K562 (cell line): Measurements from ENCODE around the gene CCNT2. TPM values are rescaled to one million over a fixed set of nuclear protein-coding genes. Genes with fewer than 3 reads are reported as not detected.

Experiments
- ATAC-seq: fragments of 200-7000 bp; cut with Tn5 transposase; 3 replicates; pipeline ENCODE4 v1.9.1; 2020; ENCODE audit warnings: moderate library complexity
- BruUV-seq: library from RNA; stranded (reverse); fragments of 400-500 nt; replicated peaks from 2 replicates; lab custom pipeline; 2021; lab: Mats Ljungman, UMichigan
- CTCF ChIA-PET: fragments of 300-600 bp; formaldehyde crosslinking; extraction: SDS; loops from one replicate; lab custom pipeline; 2021; ENCODE audit warnings: low intra/inter-chr PET ratio; lab: Yijun Ruan, JAX
- POLR2A ChIA-PET: fragments of 300-600, 350-650 bp; sonication (Branson Sonifier 250); formaldehyde crosslinking; extraction: SDS; loops from one replicate; lab custom pipeline; 2021; ENCODE audit warnings: antibody characterized with exemption, inconsistent platforms; lab: Yijun Ruan, JAX
- DNase-seq, 4 experiments: peaks; one replicate each; pipeline versions ENCODE4 v3.0.0 to v3.0.0-alpha.2; 2011 to 2018; ENCODE audit warnings: low spot score in 3 of 4, mixed read lengths in 3 of 4; ENCODE audit errors: extremely low read depth in 1 of 4
- FAIRE-seq: peaks from 2 replicates; lab custom pipeline; 2011; peaks lifted over from hg19 to GRCh38; lab: Jason Lieb, UNC
- H2AFZ ChIP-seq: 2 replicates; pipeline ENCODE4 v1.6.0; 2011; ENCODE audit warnings: low read depth, low read length, control low read depth, inconsistent platforms
- H3K27ac ChIP-seq: fragments of 200-600 bp; 3 replicates; pipeline ENCODE4 v1.8.0; 2011; ENCODE audit warnings: low read depth, mild to moderate bottlenecking, control low read depth, inconsistent platforms, low read length, moderate library complexity, mixed read lengths; ENCODE audit errors: extremely low read depth
- H3K27me3 ChIP-seq, 2 experiments: fragments of 300-600 bp in 1 of 2; 2 replicates in 1 of 2; 3 replicates in 1 of 2; pipeline versions ENCODE4 v1.6.0 to v1.8.0; 2011; ENCODE audit warnings: inconsistent platforms in 2 of 2, low read length in 2 of 2, mild to moderate bottlenecking in 1 of 2, mixed read lengths in 1 of 2, moderate library complexity in 1 of 2; ENCODE audit not compliant: control insufficient read depth in 2 of 2, insufficient read depth in 2 of 2
- H3K36me3 ChIP-seq: fragments of 300-600 bp; 3 replicates; pipeline ENCODE4 v1.8.0; 2011; ENCODE audit warnings: mild to moderate bottlenecking, low read length, inconsistent platforms; ENCODE audit not compliant: control insufficient read depth, insufficient read depth
- H3K4me1 ChIP-seq, 2 experiments: fragments of 200-600 bp in 1 of 2; replicated peaks in 1 of 2; 2 replicates in 1 of 2; 3 replicates in 1 of 2; pipeline versions ENCODE4 v1.5.1 to v1.8.0; 2011; ENCODE audit warnings: inconsistent platforms in 2 of 2, low read length in 2 of 2, mild to moderate bottlenecking in 1 of 2, mixed read lengths in 1 of 2, moderate library complexity in 1 of 2; ENCODE audit not compliant: control insufficient read depth in 2 of 2, insufficient read depth in 2 of 2
- H3K4me2 ChIP-seq: 2 replicates; pipeline ENCODE4 v1.6.1; 2011; ENCODE audit warnings: low read length, control low read depth, inconsistent platforms, mixed read lengths; ENCODE audit not compliant: insufficient read depth
- H3K4me3 ChIP-seq: fragments of 200-600 bp; sonication (generic), shearing (Covaris generic); 2 replicates; pipeline ENCODE4 v1.5.1; 2016; ENCODE audit warnings: control low read depth, inconsistent platforms
- H3K79me2 ChIP-seq: fragments of 200-600 bp; 3 replicates; pipeline ENCODE4 v1.8.0; 2011; ENCODE audit warnings: low read length, inconsistent platforms; ENCODE audit not compliant: control insufficient read depth, insufficient read depth
- H3K9ac ChIP-seq, 2 experiments: 2 replicates each; pipeline versions ENCODE4 v1.6.0 to v1.6.1; 2011; ENCODE audit warnings: low read depth in 2 of 2, low read length in 2 of 2, control low read depth in 1 of 2, inconsistent platforms in 1 of 2, mild to moderate bottlenecking in 1 of 2, mixed read lengths in 1 of 2; ENCODE audit not compliant: insufficient read depth in 1 of 2
- H3K9me1 ChIP-seq: one replicate; pipeline ENCODE4 v1.6.0; 2011; ENCODE audit warnings: inconsistent platforms, mild to moderate bottlenecking, low read length, moderate library complexity; ENCODE audit not compliant: control insufficient read depth, insufficient read depth
- H3K9me3 ChIP-seq: replicated peaks from 2 replicates; pipeline ENCODE4 v1.5.1; 2011; ENCODE audit warnings: low read depth, low read length, inconsistent platforms; ENCODE audit not compliant: control insufficient read depth, insufficient read depth
- H4K20me1 ChIP-seq: replicated peaks from 2 replicates; pipeline ENCODE4 v1.6.1; 2011; ENCODE audit warnings: low read length, inconsistent platforms, mixed read lengths; ENCODE audit not compliant: control insufficient read depth, insufficient read depth
- CHAMP1 ChIP-seq: fragments of 450-650 bp; IDR thresholded peaks from 2 replicates; pipeline ENCODE4 v1.6.1; 2016; ENCODE audit warnings: mild to moderate bottlenecking
- FOXP1 ChIP-seq: sonication (generic); formaldehyde crosslinking; IDR thresholded peaks from 2 replicates; pipeline ENCODE4 v1.8.0; 2022; ENCODE audit warnings: mild to moderate bottlenecking, missing genetic modification reagents
- HOMEZ ChIP-seq: fragments of 250-450 bp; sonication (Bioruptor Pico); IDR thresholded peaks from 2 replicates; pipeline ENCODE4 v1.4.0; 2020; ENCODE audit warnings: mild to moderate bottlenecking, moderate library complexity
- RBM25 ChIP-seq: fragments of 200-400 bp; formaldehyde crosslinking; IDR thresholded peaks from 2 replicates; pipeline ENCODE4 v1.6.1; 2018; ENCODE audit warnings: low read length, low read depth, moderate library complexity; ENCODE audit not compliant: severe bottlenecking
- ZNF507 ChIP-seq: conservative IDR thresholded peaks from 2 replicates; pipeline ENCODE4 v1.6.1; 2017; ENCODE audit warnings: missing genetic modification characterization, missing compliant biosample characterization
- WGBS: fragments of 100-300 bp; shearing (Covaris generic); methylation state at CpG from one replicate; pipeline ENCODE4 v1.1.6; 2016; ENCODE audit warnings: low coverage, mixed read lengths; ENCODE audit not compliant: insufficient coverage; ENCODE audit errors: missing lambda C conversion rate; 5-methylcytosine and 5-hydroxymethylcytosine counted together
- in situ Hi-C: fragments of 300-500 bp; cut with MboI; formaldehyde crosslinking; loops from 4 replicates; pipeline ENCODE4 v1.15.0; 2018; ENCODE audit warnings: inconsistent platforms, mixed read lengths
- intact Hi-C: fragments of 100-400 bp; cut with micrococcal nuclease; formaldehyde crosslinking; loops from 2 replicates; pipeline ENCODE4 v1.14.2; 2022
- polyA plus RNA-seq, 8 experiments: library from polyadenylated mRNA; depleted of rRNA in 4 of 8; stranded (reverse) in 5 of 8; unstranded in 3 of 8; fragments of >200 nt; fragmentation: Nextera tagmentation in 2 of 8; fragmentation: Illumina TruSeq in 1 of 8; extraction: Ambion mirVana in 2 of 8; extraction: Trizol in 1 of 8; gene quantifications; 2 replicates each; pipeline versions ENCODE4 v1.2.1 to v1.2.3, GENCODE V29; 2011 to 2014; ENCODE audit warnings: inconsistent platforms in 1 of 8, missing spikeins in 1 of 8
- total RNA-seq, 7 experiments: library from RNA; depleted of rRNA in 6 of 7; stranded (reverse); fragments of >200 nt in 6 of 7; fragmentation: Illumina TruSeq in 2 of 7; extraction: Trizol in 2 of 7; gene quantifications; 2 replicates each; pipeline versions ENCODE4 v1.2.1 to v1.2.3, GENCODE V29; 2011 to 2021; ENCODE audit warnings: low replicate concordance in 1 of 7

The CCNT2 gene
- total and polyA plus RNA-seq, 9 of the 15 experiments (the other 6 are each of a cell fraction or from before 2014, with no cell fraction given): 12.6 to 30.0 (median 22.7) TPM

GRCh38 chr2:134932864-134933526, 14.4 kb downstream of the CCNT2 start (continued):
- TF ChIP-seq HOMEZ (no peak), ZNF507 (tag) (no peak), CHAMP1 (no peak)
- TF ChIP-seq, all 486 proteins: peak for 0

- H4K20me1 ChIP-seq: peaks cover 3% of the 10 kb centered on the region; the same call in 1 of the 2 replicates
- no peak overlapping the region for H3K27ac ChIP-seq
- WGBS: 95% methylated on average over 1 of the region's 1 CpG
- H3K27me3 ChIP-seq: no peaks in the 10 kb centered on the region
- TF ChIP-seq FOXP1 (CRISPR knock-in tag) (no peak), RBM25 (peak; percentile 94)
- H3K4me3 ChIP-seq: no peak overlapping the region
- BruUV-seq: no TSS peak
- ChIA-PET CTCF (no interaction called here), POLR2A (interaction anchor here (1.6 kb wide), 1 partner anchor 16 kb away, joined by 6 read pairs; the partner anchor contains the start of gene CCNT2)
- 0 out of 5 replicates have a peak, but pooled peaks cover 0 to 4% of the 10 kb centered on the region in 2 experiments for H3K4me1 ChIP-seq
- no peak overlapping the region for H2AFZ ChIP-seq
- ATAC-seq (no peak), FAIRE-seq (no peak), DNase-seq (no peak)
- intact Hi-C loops (no loop called here), in situ Hi-C loops (no loop called here)
- no peak overlapping the region for H3K4me2 ChIP-seq
- no peaks in the 10 kb centered on the region for H3K9me3 ChIP-seq
- peaks cover 94% of the 10 kb centered on the region for H3K79me2 ChIP-seq
- H3K9ac ChIP-seq: no peak overlapping the region
- peaks cover 73% of the 10 kb centered on the region for H3K36me3 ChIP-seq
- H3K9me1 ChIP-seq: no peaks in the 10 kb centered on the region
Observed at GRCh38 chr2:134933732-134934131, 15.1 kb downstream of the CCNT2 start.
